BE2C (cell line): Measurements from ENCODE around the gene ELMO1.

ENCODE experiments used
- DNase-seq: peaks from one replicate; pipeline ENCODE4 v3.0.0-alpha.2; 2020
- H3K27me3 ChIP-seq: fragments of 250-450 bp; sonication (Bioruptor Pico); 2 replicates; pipeline ENCODE4 v1.5.1; 2020; ENCODE audit warnings: mild to moderate bottlenecking
- H3K36me3 ChIP-seq: fragments of 250-450 bp; sonication (Bioruptor Pico); 2 replicates; pipeline ENCODE4 v1.5.1; 2020; ENCODE audit warnings: mild to moderate bottlenecking
- H3K4me1 ChIP-seq: fragments of 250-450 bp; sonication (Bioruptor Pico); 2 replicates; pipeline ENCODE4 v1.5.1; 2020
- H3K4me3 ChIP-seq: 2 replicates; pipeline ENCODE4 v1.5.1; 2011; ENCODE audit warnings: low read depth, low read length
- H3K9me3 ChIP-seq: fragments of 250-450 bp; sonication (Bioruptor Pico); 2 replicates; pipeline ENCODE4 v1.5.1; 2020
- TF ChIP-seq, protein P1 (sequence below): IDR thresholded peaks from 2 replicates; pipeline ENCODE4 v1.5.1; 2012; ENCODE audit warnings: mild to moderate bottlenecking, low read depth, low read length

ELMO1 gene

DNA sequence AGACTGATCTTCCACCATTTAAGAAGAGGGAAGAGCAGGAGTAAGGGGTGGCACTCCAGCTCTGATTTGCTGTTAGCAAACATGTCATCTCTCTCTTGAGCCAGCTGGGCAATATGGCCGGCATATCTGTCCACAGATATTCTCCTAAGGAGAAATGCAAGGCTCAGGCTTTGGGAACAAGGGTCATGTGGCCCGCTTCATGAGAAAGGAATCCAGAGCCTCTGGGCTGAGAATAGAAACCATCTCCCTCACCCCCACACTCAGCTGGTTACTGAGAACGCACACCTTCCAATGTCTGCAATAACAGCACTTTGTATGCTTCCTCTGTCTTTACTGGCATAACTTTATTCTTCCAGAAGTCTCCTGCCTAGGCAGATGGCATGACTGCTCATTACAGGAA, 171.2 kb downstream of the ELMO1 start:
- H3K27me3 ChIP-seq = no peaks in the 10 kb centered on the region
- DNase-seq = no peak
- TF ChIP-seq, protein P1, sequence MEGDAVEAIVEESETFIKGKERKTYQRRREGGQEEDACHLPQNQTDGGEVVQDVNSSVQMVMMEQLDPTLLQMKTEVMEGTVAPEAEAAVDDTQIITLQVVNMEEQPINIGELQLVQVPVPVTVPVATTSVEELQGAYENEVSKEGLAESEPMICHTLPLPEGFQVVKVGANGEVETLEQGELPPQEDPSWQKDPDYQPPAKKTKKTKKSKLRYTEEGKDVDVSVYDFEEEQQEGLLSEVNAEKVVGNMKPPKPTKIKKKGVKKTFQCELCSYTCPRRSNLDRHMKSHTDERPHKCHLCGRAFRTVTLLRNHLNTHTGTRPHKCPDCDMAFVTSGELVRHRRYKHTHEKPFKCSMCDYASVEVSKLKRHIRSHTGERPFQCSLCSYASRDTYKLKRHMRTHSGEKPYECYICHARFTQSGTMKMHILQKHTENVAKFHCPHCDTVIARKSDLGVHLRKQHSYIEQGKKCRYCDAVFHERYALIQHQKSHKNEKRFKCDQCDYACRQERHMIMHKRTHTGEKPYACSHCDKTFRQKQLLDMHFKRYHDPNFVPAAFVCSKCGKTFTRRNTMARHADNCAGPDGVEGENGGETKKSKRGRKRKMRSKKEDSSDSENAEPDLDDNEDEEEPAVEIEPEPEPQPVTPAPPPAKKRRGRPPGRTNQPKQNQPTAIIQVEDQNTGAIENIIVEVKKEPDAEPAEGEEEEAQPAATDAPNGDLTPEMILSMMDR = no peak
- no peaks in the 10 kb centered on the region for H3K36me3 ChIP-seq
- H3K4me3 ChIP-seq = no peak overlapping the region
- no peaks in the 10 kb centered on the region for H3K9me3 ChIP-seq
- H3K4me1 ChIP-seq = no peaks in the 10 kb centered on the region

DNA sequence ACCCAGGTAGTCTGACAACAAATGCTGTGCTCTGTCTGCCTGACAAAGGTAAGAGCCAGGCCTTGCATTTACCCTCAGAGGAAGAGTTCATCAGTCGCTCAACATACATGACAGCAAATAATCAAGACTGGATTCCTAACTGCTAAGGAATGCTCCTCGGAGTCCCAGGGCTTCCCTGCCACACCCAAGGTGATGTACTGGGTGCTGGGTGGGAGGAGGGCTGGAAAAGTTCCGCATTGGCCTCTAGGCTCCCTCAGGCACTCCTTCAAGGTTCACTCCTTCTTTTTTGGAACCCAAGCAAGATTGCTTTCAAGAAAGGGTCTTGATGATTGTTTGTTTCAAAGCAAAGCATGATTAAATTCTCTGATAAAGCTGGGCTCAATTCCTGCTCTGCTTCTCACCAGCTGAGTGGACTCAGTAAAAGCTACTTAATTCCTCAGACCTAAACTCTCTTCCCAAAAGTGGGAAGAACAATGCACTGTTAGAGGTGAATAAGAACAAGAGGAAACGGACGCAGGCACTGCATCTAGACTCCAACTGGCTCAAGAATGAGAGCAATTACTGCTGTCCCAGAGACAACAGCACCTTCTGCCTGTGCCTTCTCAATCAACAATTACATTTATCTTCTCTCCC, 173.5 kb downstream of the ELMO1 start:
- TF ChIP-seq, protein P1 = no peak
- no peak for DNase-seq
- H3K4me1 ChIP-seq = no peaks in the 10 kb centered on the region
- no peaks in the 10 kb centered on the region for H3K27me3 ChIP-seq
- H3K4me3 ChIP-seq = no peak overlapping the region
- no peaks in the 10 kb centered on the region for H3K36me3 ChIP-seq
- no peaks in the 10 kb centered on the region for H3K9me3 ChIP-seq

DNA sequence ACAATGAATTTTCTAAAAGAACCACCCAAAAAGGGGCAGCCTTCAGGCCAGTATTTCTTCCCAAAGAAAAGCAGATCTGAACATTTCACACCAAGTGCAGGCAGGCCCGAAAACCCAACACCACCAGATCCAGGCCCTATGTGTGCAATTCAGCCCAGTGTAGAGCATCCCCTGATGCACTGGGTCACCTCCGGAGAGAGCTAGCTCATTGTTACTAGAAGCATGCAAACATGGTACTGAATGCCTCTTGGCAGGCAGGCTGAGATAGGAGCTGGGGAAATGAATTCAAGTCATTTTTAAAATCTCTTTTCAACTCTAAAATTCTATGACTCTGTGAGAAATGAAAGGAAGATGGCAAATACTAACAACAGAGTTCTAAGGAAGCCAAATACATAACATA, 174.8 kb downstream of the ELMO1 start:
- TF ChIP-seq, protein P1 = no peak
- Histone ChIP-seq H3K4me1 (no peaks in the 10 kb centered on the region), H3K4me3 (no peak overlapping the region), H3K27me3 (no peaks in the 10 kb centered on the region), H3K36me3 (no peaks in the 10 kb centered on the region), H3K9me3 (no peaks in the 10 kb centered on the region)
- DNase-seq = no peak

DNA sequence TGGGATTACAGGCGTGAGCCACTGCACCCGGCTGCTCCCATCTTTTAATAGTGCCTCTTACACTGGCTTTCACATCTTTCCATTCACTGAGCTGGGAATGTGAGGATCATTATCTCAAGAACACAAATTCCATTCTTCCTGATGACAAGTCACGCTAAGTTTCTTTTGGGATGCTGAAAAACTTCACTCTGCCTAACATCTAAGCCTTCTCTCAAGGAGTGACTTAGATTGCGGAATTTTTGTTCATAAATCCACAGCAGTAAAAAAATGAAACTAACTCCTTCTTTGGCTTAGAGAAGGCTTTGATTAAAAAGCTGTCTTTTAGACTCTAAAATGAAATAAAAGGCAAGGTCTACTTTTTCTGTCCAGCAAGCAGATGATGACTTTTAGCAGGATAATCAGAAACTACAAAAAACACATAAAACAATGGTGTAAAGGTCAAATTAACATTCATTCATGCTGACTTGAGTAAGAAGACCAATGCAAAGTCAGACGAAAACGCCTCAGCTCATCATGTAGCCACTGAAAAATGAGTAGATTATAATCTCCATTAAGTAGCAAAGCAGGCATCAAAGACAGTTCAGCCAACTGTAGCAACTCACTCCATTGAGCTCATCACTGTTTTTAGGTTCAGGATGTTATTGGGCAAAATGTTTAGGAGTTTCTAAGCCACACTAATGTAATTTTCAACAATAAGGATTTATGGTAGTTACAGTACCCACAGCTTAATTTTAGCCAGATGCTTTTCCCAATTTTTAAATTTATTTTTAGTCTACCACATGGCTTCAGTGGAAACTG, 178.8 kb downstream of the ELMO1 start:
- TF ChIP-seq, protein P1 = no peak
- no peaks in the 10 kb centered on the region for H3K27me3 ChIP-seq
- no peaks in the 10 kb centered on the region for H3K9me3 ChIP-seq
- no peaks in the 10 kb centered on the region for H3K36me3 ChIP-seq
- H3K4me1 ChIP-seq = no peaks in the 10 kb centered on the region
- H3K4me3 ChIP-seq = no peak overlapping the region
- no peak for DNase-seq

DNA sequence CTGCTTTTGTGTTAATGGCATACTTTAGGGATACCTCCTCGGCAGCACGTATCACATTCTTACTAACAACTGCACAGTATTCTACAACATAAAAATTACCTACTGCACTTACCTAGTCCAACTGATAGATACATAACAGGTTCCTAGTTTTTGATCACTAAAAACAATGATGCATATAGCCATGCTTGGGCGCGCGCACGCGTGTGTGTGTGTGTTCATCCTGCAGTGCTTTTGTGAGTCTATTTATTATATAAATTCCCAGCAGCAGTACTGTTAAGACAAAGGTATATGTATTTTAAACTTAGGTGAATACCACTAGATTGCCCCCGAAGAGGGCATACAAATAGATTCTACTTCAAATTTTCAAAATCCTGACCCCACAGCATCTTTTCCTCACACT, 181.4 kb downstream of the ELMO1 start:
- no peaks in the 10 kb centered on the region for H3K4me1 ChIP-seq

More for the DNA sequence above, 181.4 kb downstream of the ELMO1 start:
- H3K27me3 ChIP-seq = no peaks in the 10 kb centered on the region
- DNase-seq = no peak
- H3K36me3 ChIP-seq = no peaks in the 10 kb centered on the region
- no peak overlapping the region for H3K4me3 ChIP-seq
- H3K9me3 ChIP-seq = no peaks in the 10 kb centered on the region
- TF ChIP-seq, protein P1 = no peak
